Smooth muscle cell of the pulmonary artery (primary cell): ENCODE data around the gene PPIAL4G. TPM values are rescaled to one million over a fixed set of nuclear protein-coding genes. Genes with fewer than 3 reads are reported as not detected.

Experiments used
- total RNA-seq: library from RNA; depleted of rRNA; stranded (reverse); fragments of >200 nt; gene quantifications from 2 replicates; pipeline ENCODE4 v1.2.3, GENCODE V29; 2014

Gene PPIAL4G
- not detected in 2 replicates for total RNA-seq

DNA sequence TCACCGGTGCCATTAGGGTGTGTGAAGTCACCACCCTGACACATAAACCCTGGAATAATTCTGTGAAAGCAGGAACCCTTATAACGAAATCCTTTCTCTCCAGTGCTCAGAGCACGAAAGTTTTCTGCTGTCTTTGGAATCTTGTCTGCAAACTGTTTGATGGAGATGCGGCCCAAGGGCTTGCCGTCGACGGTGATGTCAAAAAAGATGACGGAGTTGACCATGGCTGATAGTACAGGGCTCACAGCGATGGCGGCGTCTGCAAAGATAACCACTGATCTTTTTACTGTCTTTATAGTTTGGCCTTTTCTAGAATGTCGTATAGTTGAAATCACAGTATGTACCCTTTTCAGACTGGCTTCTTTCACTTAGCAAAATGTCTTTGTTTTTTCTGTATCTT lies at the start of gene PPIAL4G:
Gene PPIAL4G, minus strand, starts transcription at position 274 of the 400 bp plus-strand sequence. Its CDS starts 50 bp downstream, at position 224.

Other genes with a start within 250 kb of the PPIAL4G start
- 51.6 and 76.3 TPM in 2 replicates for gene NBPF14, start 112.7 kb upstream of the PPIAL4G start, total RNA-seq